Cardiac muscle cell (in vitro differentiated cells and primary cell): ENCODE data around the gene MYL5. TPM values are rescaled to one million over a fixed set of nuclear protein-coding genes. Genes with fewer than 3 reads are reported as not detected.

Experiments
- DNase-seq, 2 donors: peaks; one replicate each; pipeline versions ENCODE4 v3.0.0 to v3.0.0-alpha.2; 2010 to 2017; ENCODE audit warnings: low read depth in 1 of 2, low spot score in 1 of 2
- H3K27ac ChIP-seq: fragments of 200-600 bp; sonication (generic); 2 replicates; pipeline ENCODE4 v1.5.1; 2016
- H3K27me3 ChIP-seq: fragments of 200-600 bp; sonication (generic); 2 replicates; pipeline ENCODE4 v1.6.0; 2016; ENCODE audit warnings: control low read depth
- H3K36me3 ChIP-seq: fragments of 200-600 bp; sonication (generic); 2 replicates; pipeline ENCODE4 v1.5.1; 2016; ENCODE audit warnings: control low read depth
- H3K4me1 ChIP-seq: fragments of 200-600 bp; sonication (generic); 2 replicates; pipeline ENCODE4 v1.8.1; 2017; ENCODE audit warnings: low read depth, mild to moderate bottlenecking, mixed run types
- H3K4me3 ChIP-seq: fragments of 200-600 bp; sonication (generic); 2 replicates; pipeline ENCODE4 v1.5.1; 2016; ENCODE audit warnings: mild to moderate bottlenecking
- H3K9me3 ChIP-seq: fragments of 200-600 bp; sonication (generic); 2 replicates; pipeline ENCODE4 v1.5.1; 2017; ENCODE audit warnings: low read depth, mild to moderate bottlenecking, control low read depth
- polyA plus RNA-seq: library from polyadenylated mRNA; unstranded; fragments of >200 nt; fragmentation: Nextera tagmentation; extraction: Ambion mirVana; gene quantifications from 2 replicates; pipeline ENCODE4 v1.2.1, GENCODE V29; 2016
- total RNA-seq: library from RNA; depleted of rRNA; stranded (reverse); fragments of >200 nt; gene quantifications from 2 replicates; pipeline ENCODE4 v1.2.3, GENCODE V29; 2016
- TF ChIP-seq, protein P1 (sequence below): IDR thresholded peaks from 2 replicates; pipeline ENCODE4 v1.5.1; 2012; ENCODE audit warnings: low read depth, mild to moderate bottlenecking, low read length

Gene MYL5
- total and polyA plus RNA-seq, 2 experiments from 2014 or later, result 33.8 to 40.5 TPM

DNA sequence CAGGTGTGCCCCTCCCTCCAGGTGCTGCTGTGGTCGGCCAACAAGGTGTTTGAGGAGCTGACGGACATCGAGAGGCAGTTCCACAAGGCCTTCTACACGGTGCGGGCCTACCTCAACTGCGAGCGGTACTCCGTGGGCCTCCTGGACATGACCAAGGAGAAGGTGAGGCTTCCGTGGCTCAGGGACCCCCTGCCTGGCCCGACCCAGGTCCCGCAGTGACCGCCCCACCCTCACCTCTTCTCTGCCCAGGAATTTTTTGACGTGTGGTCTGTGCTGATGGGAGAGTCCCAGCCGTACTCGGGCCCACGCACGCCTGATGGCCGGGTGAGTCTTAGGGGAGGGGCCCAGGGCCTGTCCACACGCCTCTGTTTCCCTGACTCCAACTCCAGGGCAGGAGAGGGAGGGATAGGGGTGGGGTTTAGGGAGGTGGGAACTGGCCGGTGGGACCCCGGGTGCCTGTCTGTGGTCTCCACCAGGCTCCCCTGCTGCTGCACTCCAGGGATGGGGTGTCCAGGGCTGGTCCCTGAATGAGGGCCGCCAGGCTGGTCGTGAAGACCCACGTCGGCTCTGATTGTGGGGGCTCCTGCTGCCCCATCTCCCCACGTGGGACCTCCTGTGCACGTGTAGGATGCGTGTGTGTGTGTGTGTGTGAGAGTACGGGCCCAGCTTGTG lies 20.4 kb upstream of the MYL5 start:
- H3K4me1 ChIP-seq, result peaks cover 8% of the 10 kb centered on the region
- H3K36me3 ChIP-seq, result no peaks in the 10 kb centered on the region
- TF ChIP-seq, protein P1, sequence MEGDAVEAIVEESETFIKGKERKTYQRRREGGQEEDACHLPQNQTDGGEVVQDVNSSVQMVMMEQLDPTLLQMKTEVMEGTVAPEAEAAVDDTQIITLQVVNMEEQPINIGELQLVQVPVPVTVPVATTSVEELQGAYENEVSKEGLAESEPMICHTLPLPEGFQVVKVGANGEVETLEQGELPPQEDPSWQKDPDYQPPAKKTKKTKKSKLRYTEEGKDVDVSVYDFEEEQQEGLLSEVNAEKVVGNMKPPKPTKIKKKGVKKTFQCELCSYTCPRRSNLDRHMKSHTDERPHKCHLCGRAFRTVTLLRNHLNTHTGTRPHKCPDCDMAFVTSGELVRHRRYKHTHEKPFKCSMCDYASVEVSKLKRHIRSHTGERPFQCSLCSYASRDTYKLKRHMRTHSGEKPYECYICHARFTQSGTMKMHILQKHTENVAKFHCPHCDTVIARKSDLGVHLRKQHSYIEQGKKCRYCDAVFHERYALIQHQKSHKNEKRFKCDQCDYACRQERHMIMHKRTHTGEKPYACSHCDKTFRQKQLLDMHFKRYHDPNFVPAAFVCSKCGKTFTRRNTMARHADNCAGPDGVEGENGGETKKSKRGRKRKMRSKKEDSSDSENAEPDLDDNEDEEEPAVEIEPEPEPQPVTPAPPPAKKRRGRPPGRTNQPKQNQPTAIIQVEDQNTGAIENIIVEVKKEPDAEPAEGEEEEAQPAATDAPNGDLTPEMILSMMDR, result no peak
- no peak overlapping the region for H3K27ac ChIP-seq
- H3K9me3 ChIP-seq, result no peaks in the 10 kb centered on the region
- no peak for DNase-seq
- H3K27me3 ChIP-seq, result no peaks in the 10 kb centered on the region
- H3K4me3 ChIP-seq, result no peak overlapping the region

DNA sequence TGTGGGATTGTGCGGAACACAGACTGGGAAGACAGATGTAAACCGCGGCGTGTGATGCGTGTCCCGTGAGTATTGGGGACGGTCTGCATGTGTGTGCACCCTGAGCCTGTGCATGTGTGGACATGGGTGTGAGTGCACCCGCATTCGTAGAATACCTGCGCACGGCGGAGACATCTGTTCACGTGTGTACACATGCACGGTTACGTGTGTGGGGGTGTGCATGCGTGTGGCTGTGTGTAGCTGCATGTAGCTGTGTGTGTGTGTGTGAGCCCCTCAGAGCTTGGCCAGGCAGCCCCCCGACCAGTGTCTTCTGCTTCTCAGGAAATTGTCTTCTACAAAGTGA lies 19.9 kb upstream of the MYL5 start:
- Histone ChIP-seq H3K4me3 (no peak overlapping the region), H3K36me3 (no peaks in the 10 kb centered on the region), H3K27ac (no peak overlapping the region), H3K9me3 (no peaks in the 10 kb centered on the region), H3K27me3 (no peaks in the 10 kb centered on the region), H3K4me1 (peaks cover 8% of the 10 kb centered on the region)
- DNase-seq, result no peak
- TF ChIP-seq, protein P1, result no peak

DNA sequence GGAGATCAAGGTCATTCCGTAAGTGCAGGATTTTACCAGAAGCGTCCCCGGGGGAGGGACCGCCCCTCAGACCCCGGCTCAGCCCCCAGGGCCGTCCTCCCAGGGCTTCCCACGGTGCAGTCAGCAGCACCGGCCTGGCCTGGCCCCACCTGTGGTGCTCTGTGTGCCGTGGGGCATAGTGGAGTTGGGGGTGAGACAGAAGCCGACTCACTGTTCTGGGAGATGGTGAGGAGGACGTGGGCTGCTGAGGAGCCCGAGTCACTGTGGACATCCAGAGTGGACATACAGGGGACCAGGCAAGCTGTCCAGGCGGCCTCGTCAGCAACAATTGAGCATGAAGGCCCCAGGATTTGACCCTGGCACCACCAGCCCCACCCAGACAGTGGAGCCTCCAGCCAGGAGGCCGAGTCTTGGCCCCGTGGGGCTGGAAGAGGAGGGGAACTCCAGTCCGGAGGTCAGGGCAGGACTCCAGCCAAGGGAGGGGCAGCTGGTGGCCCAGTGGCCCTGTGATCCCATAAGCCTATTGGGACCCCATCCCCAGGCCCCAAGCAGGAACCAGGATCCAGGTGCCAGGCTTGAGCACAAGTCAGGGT lies 19.4 kb upstream of the MYL5 start:
- Histone ChIP-seq H3K4me3 (no peak overlapping the region), H3K27ac (no peak overlapping the region), H3K27me3 (no peaks in the 10 kb centered on the region), H3K36me3 (no peaks in the 10 kb centered on the region), H3K9me3 (no peaks in the 10 kb centered on the region), H3K4me1 (peaks cover 8% of the 10 kb centered on the region)
- TF ChIP-seq, protein P1, result no peak
- DNase-seq, result no peak

DNA sequence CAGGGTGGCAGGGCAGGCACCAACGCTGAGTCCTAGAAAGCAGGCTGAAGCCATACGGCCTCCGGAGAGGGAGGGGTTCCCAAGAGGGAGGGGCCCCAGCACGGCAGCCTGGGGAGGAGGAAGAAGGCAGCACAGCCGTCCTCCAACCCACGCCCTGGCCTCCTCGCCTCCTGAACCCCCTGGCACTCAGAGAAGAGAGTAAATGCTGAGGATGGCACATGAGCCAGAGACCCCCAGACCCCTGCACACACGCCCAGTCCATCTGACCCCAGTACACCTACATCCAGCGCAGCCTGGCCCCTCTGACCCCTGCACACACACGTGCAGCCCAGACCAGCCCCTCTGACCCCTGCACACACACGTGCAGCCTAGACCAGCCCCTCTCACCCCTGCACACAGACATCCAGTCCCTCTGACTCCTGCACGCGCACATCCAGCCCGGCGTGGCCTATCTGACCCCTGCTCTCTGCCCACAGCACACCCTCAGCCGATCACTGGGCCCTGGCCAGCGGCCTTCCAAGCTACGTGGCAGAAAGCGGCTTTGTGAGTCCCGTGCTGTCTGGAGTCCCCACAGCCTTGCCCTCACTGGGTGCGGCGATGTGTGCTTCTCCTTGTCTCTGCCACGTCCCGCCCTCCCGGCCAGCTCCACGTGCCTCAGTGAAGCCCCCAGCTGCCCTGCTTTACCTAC lies 18.7 kb upstream of the MYL5 start:
- DNase-seq, result no peak
- Histone ChIP-seq H3K9me3 (no peaks in the 10 kb centered on the region), H3K4me1 (peaks cover 8% of the 10 kb centered on the region), H3K36me3 (no peaks in the 10 kb centered on the region), H3K27me3 (no peaks in the 10 kb centered on the region), H3K4me3 (no peak overlapping the region), H3K27ac (no peak overlapping the region)
- TF ChIP-seq, protein P1, result no peak

DNA sequence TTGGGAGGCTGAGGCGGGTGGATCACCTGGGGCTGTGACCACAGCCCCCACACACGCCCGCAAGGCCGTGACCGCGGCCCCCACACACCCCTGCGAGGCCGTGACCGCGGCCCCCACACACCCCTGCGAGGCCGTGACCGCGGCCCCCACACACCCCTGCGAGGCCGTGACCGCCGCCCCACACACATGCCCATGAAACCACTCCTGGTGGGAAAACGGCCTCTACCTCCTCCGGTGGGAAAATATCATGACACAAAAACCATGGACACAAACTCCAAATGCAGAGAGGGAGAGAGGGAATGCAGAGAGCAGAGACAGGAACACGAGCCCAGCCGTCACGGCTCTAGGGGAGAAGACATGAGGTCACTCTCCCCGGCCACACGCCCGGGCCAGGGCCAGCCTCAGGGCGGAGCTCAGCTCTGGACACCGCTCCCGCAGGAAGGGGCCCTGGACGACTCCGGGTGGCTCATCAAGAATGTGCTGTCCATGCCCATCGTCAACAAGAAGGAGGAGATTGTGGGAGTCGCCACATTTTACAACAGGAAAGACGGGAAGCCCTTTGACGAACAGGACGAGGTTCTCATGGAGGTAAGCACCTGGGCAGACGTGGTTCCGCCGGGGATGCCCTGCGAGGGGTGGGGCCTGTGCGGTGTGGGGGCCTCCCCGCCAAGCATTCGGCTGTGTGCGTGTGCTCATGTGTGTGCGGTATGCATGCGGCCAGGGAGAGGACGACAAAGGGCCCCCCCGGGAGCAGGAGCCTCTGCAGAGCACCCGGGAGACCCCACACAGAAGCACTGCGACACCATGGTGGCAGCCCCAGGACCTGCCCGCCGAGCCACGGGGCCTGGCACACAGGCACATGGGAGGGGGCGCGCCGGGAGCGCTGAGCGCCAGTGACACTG lies 17.7 kb upstream of the MYL5 start:
- peaks cover 2% of the 10 kb centered on the region for H3K4me1 ChIP-seq
- DNase-seq, result no peak
- H3K36me3 ChIP-seq, result no peaks in the 10 kb centered on the region
- H3K27me3 ChIP-seq, result no peaks in the 10 kb centered on the region
- H3K9me3 ChIP-seq, result no peaks in the 10 kb centered on the region
- H3K4me3 ChIP-seq, result no peak overlapping the region
- TF ChIP-seq, protein P1, result no peak
- no peak overlapping the region for H3K27ac ChIP-seq
